ENCODE results near the gene AQP6.

Gene AQP6

GRCh38 chr12:49957570-49957967 lies 15.2 kb upstream of the AQP6 start:
- no peak for TF ChIP-seq CTCF (IDR thresholded peaks at IDR 0.05; ENCODE audit: low read length, missing control alignments)
- no peak for DNase-seq (ENCODE audit: low read depth)
- H3K4me3 ChIP-seq (replicated peaks; ENCODE audit: low read depth, low read length), result no peak overlapping the region

- DNase-seq (ENCODE audit: low read depth), result peak; percentile 83
- no peak overlapping the region for H3K4me3 ChIP-seq (replicated peaks; ENCODE audit: low read depth, low read length)
- no peak for TF ChIP-seq CTCF (IDR thresholded peaks at IDR 0.05; ENCODE audit: low read length, missing control alignments)
Measured at GRCh38 chr12:49959685-49960473, 12.9 kb upstream of the AQP6 start.

GRCh38 chr12:49960474-49961110 lies 12.2 kb upstream of the AQP6 start:
- no peak for TF ChIP-seq CTCF (IDR thresholded peaks at IDR 0.05; ENCODE audit: low read length, missing control alignments)
- no peak for DNase-seq (ENCODE audit: low read depth)
- no peak overlapping the region for H3K4me3 ChIP-seq (replicated peaks; ENCODE audit: low read depth, low read length)

GRCh38 chr12:49961111-49961922 lies 11.4 kb upstream of the AQP6 start, which contains the start of gene AQP5:
Gene AQP5, plus strand, starts transcription at chr12:49961872. Its CDS starts 146 bp downstream, at chr12:49962018.
- DNase-seq (ENCODE audit: low read depth), result no peak
- no peak for TF ChIP-seq CTCF (IDR thresholded peaks at IDR 0.05; ENCODE audit: low read length, missing control alignments)
- H3K4me3 ChIP-seq (replicated peaks; ENCODE audit: low read depth, low read length), result peak within 1 kb of the TSS; percentile 19

- no peak overlapping the region for H3K4me3 ChIP-seq (replicated peaks; ENCODE audit: low read depth, low read length)
- TF ChIP-seq CTCF (IDR thresholded peaks at IDR 0.05; ENCODE audit: low read length, missing control alignments), result no peak
- DNase-seq (ENCODE audit: low read depth), result no peak
Measured at GRCh38 chr12:49961993-49962764, 10.6 kb upstream of the AQP6 start.
